NCI-H2171 treated with DMSO at 0.1 percent for 48 hours (cell line): ENCODE data around the gene SLC18B1.
A peak's percentile ranks its signal among the peaks of the same experiment; 100 is the strongest.
"Not testable (repeated sequence)": the region's sequence is repeated elsewhere in the genome, so short reads cannot be mapped to it uniquely, and the experiment has no call there.

Source experiments
- DNase-seq: peaks from one replicate; lab custom pipeline; 2025; lab: John Stamatoyannopoulos, UW

Gene SLC18B1

GRCh38 chr6:132798869-132799538, 567 bp upstream of the SLC18B1 start:
- peak; percentile 82 for DNase-seq

- DNase-seq = no peak
Observed at GRCh38 chr6:132795461-132795860, 3.0 kb downstream of the SLC18B1 start.

GRCh38 chr6:132792510-132792909, 5.9 kb downstream of the SLC18B1 start:
- DNase-seq = no peak

- no peak for DNase-seq
Observed at GRCh38 chr6:132790450-132790849, 8.0 kb downstream of the SLC18B1 start.

GRCh38 chr6:132789396-132789776, 9.1 kb downstream of the SLC18B1 start:
- no peak for DNase-seq

- DNase-seq = no peak
Observed at GRCh38 chr6:132788658-132789395, 9.6 kb downstream of the SLC18B1 start.

- no peak for DNase-seq
Observed at GRCh38 chr6:132785936-132786335, 12.5 kb downstream of the SLC18B1 start.

- DNase-seq = no peak
Observed at GRCh38 chr6:132780770-132781371, 17.6 kb downstream of the SLC18B1 start.

GRCh38 chr6:132777881-132778280, 20.6 kb downstream of the SLC18B1 start:
- DNase-seq = not testable (repeated sequence)

- DNase-seq = no peak
Observed at GRCh38 chr6:132768051-132768517, 30.4 kb downstream of the SLC18B1 start.

GRCh38 chr6:132765560-132765959, 32.9 kb downstream of the SLC18B1 start:
- DNase-seq = no peak

- no peak for DNase-seq
Observed at GRCh38 chr6:132764370-132764769, 34.1 kb downstream of the SLC18B1 start.

- DNase-seq = no peak
Observed at GRCh38 chr6:132763269-132763668, 35.2 kb downstream of the SLC18B1 start.

GRCh38 chr6:132760256-132760655, 38.2 kb downstream of the SLC18B1 start:
- no peak for DNase-seq

- no peak for DNase-seq
Observed at GRCh38 chr6:132758689-132759088, 39.7 kb downstream of the SLC18B1 start.

- DNase-seq = no peak
Observed at GRCh38 chr6:132752255-132752654, 46.2 kb downstream of the SLC18B1 start.

- DNase-seq = no peak
Observed at GRCh38 chr6:132751828-132752227, 46.6 kb downstream of the SLC18B1 start.

- DNase-seq = no peak
Observed at GRCh38 chr6:132751306-132751705, 47.1 kb downstream of the SLC18B1 start.

- no peak for DNase-seq
Observed at GRCh38 chr6:132750455-132751248, 47.8 kb downstream of the SLC18B1 start.

GRCh38 chr6:132749111-132749510, 49.3 kb downstream of the SLC18B1 start:
- DNase-seq = no peak

GRCh38 chr6:132748446-132748845, 50.0 kb downstream of the SLC18B1 start:
- DNase-seq = no peak

- no peak for DNase-seq
Observed at GRCh38 chr6:132746048-132746447, 52.4 kb downstream of the SLC18B1 start.
